Endothelial cell of hepatic sinusoid (primary cell): ENCODE results near the gene HDDC2.

Experiments used
- in situ Hi-C: cut with HindIII; loops from 2 replicates; pipeline ENCODE4 v1.10.0; 2017; ENCODE audit warnings: low sequenced_read_pairs

The HDDC2 gene

DNA sequence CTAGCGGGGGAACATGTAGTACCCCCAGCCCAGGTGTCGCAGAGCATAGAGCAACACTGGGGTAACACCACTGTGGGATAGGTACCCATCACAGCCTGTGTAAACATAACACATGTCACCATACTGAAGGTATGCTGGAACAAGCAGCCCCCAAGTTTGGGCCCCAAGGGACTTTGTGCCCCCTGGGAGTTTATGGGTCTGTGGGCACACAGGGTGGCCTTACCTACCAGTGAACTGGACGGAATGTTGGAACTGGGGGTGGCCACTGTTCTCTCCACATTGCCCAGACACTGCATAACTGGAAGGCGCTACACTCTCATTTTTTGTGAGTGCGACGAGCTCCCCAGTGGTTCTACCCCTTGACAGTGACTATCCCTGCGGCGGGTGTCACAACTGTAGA lies 28.5 kb downstream of the HDDC2 start:
- in situ Hi-C loops, result no loop called here

DNA sequence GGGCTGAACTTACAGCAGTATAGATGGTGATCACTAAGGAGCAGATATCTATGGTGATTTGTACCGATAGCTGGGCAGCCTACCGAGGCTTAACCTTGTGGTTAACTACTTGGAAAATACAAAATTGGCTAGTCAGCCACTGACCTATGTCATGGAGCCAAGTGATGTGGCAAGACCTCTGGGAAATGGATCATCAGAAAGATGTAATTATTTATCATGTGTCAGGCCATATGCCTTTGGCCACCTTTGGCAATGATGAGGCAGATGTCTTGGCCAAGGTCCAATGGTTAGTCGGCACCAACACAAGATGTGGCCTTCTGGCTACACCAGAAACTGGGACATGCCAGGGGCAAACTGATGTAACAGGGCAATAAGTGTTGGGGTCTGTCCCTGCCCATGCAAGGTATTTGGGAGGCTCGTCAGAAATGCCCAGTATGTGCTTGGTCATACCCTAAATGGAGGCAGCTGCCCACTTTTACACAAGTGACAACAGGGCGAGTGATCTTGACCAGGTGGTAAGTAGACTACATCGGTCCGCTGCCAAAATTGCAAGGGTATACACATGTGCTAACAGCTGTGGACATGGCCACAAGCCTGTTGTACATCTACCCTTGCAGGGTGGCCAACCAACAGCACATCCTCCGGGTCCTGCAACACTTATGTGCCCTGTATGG lies 30.1 kb downstream of the HDDC2 start:
- in situ Hi-C loops, result no loop called here

DNA sequence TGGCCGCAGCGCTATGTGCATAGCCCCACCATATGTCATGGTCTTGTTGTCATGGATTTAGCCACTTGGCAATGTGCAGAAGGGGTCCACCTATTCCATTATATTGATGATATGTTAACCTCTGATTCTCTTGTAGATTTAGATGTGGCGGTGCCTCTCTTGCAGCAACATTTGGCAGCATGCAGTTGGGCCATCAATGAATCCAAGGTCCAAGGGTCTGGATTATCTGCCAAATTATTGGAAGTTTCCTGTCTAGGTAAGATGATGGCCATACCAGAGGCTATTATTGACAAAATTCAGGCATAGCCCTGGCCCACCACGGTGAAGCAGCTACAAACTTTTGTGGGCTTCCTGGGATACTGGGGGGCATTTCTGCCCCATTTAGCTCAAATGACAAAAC lies 31.4 kb downstream of the HDDC2 start:
- in situ Hi-C loops, result no loop called here

DNA sequence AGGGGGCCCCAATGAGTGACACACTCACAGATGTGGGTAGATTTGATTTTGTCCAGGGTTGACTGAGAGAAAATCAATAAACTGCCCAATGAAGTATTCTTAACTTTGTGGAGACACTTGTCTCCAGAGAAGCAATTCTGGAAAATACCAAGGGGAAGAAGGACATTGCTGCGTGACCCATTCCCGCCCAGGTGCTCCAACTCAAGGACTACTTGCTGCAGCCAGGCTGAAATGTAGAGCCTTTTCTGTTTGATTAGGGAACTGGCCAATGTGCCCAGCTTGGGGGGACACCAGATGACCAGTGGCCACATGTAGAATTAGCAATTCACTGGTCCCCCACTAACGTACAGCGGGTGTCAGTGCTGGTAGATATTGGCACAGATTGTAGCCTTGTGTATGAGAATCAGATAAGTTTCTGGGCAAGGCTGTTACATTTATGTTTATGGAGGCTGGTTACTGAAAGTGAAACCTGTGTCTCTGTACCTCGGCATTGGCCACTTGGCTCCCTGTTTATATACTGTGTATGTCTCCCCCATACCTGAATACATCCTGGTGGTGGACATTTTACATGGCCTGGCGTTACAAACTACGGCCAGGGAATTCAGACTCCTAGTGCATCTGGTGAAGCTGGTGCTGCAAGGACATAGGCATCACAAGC lies 32.3 kb downstream of the HDDC2 start:
- in situ Hi-C loops, result no loop called here

DNA sequence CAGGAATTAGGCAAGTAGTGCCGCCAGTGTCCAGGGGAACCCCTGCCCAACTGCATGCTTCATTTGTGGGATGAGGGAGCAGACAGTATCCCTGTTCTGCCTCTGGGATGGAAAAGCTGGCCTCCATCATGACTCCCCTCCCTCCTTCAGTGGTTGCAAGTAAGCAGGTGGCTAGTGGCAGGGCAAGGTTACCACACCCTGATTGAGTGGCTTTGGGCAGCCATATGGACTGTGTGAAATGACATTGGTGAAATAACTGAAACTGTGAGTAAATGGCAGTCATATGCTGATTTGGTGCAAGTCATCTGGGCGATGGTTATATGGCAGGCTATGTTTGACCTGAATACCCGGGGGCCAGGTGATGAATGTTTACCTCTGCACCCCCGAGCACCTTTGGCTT lies 33.0 kb downstream of the HDDC2 start:
- in situ Hi-C loops, result no loop called here

DNA sequence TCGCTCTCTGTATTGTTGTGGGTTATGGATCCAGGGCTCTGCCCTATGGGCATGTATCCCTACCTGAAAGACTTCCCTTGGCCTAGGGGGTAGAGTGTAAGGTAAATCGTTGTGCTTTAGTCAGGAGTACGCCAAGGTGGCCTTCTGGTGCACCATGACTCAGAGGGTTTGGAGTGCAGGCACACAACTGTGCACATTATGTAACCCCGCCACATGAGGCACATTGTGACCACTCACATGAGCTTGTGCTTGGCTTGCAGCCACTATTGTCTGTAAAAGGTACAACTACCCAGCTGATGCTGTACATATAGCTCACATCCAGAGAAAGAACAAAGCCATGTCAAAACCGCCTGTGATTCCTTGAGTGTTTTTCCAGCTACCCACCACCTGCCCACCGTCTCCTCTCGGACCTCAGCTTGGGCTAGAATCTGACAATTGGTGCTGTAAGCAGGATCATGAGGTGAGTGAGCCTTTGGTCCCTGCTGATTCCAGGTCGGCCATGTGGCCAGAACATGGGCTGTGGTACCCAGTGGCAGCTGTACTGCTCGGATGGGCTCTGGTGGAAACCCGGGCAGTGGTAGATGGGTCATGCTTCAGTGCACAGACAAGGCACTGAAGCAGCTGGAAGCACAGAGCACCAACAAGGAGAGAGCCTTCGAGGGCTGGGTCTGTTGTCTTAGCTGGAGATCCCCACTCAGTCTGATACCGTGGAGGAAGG lies 33.8 kb downstream of the HDDC2 start:
- in situ Hi-C loops, result no loop called here

DNA sequence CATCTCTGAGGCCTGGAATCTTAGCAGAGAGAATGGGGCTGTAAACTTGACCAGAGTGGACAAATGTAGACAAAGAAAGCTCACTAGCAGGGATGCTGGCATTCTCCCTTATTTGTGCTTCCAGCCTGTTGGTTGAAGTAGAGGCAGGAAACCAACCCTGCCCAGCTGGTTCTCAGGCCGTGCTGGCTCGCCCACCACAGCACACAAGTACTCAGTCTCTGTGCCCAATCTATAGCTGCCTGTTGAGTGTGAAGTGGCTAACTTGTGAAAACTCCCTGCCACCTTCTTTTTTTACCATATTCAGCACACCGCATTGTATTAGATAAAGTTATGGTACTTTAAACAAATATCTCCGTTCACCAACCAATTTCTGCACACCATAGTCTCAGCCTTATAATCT lies 37.3 kb downstream of the HDDC2 start:
- in situ Hi-C loops, result no loop called here

DNA sequence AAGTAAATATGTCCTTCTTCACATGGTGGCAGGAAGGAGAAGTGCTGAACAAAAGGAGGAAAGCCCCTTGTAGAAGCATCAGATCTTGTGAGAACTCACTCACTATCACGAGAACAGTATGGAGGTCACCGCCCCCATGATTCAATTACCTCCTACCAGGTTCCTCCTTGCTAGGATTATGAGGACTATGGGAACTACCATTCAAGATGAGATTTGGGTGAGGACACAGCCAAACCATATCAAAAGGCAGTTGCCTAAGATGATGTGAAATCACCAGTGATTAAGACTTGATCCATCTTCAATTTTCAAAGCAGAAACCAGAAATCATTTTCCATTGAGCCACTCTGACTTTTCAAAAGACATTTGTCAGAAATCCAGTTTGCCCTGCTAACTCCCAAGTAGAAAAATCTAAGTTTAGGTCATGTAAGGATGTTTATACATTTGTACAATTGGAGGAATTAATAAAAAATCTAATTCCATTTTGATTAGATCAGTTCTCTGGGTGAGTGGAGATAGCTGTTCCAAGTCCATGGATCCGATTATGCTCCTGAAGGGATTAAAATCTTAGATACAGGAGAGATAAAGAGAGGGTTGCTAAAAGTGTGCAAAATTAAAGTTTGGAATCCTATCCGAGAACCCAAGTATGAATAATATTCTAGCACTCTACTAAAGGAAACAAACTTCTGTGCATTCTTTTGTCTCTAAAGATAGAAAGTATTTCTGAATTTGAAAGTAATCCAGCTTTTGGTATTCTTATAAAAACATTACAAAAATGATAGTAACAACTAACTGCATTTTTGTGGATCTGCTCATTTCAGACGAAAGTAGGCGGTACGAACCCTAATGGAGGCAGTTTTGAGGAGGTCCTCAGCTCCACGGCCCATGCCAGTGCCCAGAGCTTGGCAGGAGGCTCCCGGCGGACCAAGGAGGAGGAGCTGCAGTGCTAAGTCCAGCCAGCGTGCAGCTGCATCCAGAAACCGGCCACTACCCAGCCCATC lies 39.5 kb downstream of the HDDC2 start:
- in situ Hi-C loops, result no loop called here

DNA sequence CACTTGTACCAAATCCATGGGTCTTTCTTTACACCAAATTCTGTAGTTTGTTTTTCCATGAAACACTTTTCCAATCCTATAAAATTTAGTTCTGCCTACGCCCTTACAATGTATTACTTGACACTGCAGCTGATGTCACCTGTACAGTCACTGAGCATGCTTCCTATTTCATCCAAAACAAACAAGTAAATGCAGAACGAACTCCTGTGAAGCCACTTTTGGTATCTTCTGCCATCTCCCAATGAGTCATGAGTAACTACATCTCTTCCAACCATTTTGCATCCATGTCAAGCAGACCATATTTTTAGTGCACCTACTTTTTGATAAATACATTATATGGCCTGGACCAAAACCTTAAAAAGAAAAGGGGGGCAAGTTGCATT lies 42.4 kb downstream of the HDDC2 start:
- in situ Hi-C loops, result no loop called here

DNA sequence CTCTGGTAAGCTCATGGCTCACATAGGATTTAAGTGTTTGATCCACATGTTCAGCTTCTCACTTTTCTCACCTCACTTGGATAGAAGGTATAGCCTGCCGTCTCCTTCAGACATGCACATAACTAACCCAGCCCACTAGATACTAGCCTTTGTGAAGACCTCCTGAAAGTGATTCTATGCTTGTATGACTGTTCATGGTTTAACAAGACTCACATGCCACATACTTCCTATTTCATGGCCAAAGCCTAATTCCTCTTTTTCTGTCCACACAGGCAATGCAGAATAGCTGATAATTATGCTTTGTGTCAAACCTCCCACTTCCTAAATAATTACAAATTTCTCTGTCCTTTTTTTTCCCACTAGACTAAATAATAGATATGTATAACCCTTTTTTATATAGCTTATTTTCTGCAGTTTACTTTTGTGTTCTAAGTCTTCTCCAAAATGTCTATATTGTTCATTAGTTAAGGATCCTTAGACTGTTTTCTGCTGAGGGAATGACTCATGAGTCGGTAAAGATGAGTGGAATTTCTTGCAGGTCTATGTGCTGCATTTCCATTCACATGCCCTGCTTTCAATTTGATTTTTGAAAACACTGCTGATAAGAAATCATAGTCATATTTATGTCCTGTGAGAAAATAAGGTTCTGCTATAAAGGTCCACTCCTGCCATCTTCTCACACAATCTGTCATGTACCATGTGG lies 43.0 kb downstream of the HDDC2 start:
- in situ Hi-C loops, result no loop called here

DNA sequence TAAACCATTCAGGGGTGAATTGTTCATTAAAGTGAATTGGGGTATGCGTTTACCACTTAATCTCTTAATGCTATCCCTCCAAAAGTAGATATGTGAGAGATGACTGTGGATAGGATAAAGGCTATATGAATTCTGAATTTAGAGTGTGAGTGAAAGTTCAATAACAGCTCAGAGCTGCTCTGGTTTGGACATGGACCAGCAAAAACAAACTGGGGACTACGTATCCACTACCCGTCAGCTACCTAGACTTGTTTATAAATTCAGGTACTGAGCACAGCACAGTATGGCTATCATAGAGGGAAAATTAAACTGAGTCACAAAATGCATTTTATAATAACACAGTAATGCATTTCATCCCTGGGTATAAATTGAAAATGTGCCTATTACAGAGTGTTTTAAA lies 44.4 kb downstream of the HDDC2 start:
- in situ Hi-C loops, result no loop called here

DNA sequence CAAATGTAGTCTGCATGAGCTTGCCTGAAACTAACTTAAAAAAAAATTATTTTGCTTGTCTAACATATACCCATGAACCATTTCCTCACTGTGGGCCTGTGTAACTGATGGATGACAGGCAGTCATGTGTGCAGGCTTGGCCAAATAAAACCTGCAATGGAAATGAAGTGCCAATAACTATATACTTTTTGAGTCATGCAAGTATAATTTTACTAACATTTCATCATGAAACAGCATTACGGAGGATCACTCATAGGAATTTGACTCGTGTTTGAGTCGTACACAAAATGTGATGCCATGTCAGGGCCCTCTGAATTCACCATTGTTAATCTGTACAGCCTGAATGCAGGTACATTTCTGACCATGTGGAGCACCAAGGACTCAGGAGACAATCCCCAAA lies 46.6 kb downstream of the HDDC2 start:
- in situ Hi-C loops, result no loop called here

DNA sequence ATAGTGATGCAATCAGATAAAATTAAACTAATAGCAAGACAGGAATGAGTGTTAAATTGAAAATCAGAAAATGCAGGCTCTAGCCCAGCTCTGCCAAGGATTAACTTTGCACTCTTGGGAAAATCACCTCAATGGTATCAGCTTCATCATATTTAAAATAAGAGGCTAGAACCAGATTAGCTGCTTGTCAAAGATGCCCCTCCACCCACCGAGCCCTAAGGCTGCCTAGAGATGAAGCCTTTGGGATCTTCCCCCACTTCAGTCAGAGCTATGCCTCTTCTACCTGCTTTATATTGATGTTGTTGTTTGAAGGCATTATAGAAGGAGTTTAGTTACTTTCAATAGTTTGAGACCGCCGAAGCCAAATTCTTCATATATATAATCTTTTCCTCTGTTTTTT lies 47.4 kb downstream of the HDDC2 start:
- in situ Hi-C loops, result no loop called here

DNA sequence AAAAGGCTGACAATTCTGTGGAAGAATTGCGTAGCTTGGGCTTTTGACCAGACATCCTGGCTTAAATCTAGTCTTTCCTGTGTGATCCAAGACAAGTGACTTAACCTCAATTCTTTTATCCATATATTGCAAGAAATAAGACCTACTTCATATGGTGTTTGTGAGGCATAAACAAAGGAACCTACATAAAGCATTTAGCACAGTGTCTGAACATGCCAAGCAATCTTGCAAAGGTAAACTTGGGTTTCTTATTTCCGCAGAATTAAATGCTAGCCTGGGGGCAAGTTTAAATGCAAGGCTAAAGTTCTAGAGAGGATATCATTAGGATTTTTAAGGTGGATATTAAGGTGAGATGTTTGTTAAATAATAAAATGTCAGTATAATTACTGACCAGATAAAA lies 47.9 kb downstream of the HDDC2 start:
- in situ Hi-C loops, result no loop called here

DNA sequence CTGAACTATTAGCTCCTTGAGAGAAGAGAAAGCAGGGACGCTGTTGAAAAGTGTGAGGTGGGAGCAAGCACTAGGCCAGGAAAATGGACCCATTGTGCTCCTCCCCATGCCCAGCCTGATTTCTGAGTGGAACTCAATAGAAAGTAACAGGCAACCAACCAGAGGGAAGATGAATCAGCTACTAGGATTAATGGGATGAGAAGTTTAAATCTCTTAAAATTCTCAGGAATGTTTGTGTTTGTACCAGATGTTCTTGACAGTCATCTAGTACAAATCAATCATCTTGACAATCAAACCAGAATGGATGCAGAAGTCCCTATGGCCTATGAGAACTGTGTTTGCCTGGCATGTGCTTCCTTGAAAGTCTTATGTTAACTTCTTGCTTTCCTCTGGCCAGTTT lies 48.9 kb downstream of the HDDC2 start:
- in situ Hi-C loops, result no loop called here

DNA sequence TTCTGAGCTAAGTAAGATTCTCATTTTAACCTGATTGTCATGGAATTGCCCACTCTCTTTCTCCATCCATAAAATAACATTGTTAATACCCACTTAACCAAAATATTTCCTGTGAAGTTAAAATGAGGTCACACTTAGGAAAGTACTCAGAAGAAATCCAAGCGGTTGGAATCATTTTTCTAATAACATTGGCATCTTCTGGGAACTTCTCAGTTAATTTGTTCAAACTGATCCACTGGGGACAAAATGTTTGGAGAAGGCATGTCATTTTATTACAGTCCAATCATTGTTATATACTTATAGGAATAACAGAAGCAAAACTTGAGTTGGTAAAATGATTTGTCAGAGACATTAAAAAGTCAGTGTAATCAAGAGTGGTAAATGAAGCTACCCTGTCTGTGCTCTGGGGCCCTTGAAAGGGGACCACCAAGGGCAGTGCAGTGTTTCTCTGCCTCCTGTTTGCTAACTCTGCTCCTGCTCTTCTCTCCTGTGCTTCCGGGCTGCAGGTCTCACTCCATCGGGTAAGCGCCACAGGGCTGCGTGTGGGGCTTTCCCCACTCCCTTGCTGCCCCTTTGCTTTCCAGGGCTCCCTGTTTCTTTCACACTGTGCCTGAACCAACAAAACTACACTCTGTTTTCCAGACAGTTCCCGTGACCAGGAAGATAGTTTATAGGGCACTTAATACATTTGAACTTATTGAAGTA lies 50.1 kb downstream of the HDDC2 start:
- in situ Hi-C loops, result no loop called here

DNA sequence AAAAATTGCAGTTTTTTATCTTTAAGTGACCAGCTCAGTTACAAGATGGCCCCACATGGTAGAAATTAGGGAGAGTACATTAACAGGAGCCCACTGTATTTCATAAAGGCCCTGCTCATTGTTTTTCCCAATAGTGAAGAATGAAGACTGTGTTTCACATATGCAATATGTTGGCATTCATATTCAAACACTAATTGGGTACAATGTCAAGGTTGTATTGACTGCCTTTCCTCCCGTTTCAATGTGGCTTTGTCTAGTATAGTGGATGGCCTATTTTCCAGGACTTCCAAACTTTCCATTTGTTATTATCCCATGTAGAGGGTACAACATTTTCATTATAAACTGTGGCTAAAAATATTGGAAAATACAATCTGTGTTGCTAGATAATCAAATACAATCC lies 51.3 kb downstream of the HDDC2 start:
- in situ Hi-C loops, result no loop called here

DNA sequence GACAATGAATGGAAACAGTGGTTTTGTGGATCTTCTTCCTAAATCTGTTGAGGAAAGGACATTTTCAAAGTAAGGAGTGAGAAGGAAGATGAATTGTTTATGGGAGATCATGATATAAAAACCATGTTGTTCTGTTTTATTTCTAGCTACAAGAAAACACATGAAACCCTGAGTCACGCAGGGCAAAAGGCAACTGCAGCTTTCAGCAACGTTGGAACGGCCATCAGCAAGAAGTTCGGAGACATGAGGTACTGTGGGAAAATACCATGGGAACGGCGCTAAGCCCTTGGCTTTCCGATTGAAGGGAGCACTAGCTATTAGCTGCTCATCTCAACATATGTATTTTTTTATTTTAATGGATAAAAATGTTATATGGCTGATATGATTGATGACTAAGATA lies 53.6 kb downstream of the HDDC2 start:
- in situ Hi-C loops, result no loop called here

DNA sequence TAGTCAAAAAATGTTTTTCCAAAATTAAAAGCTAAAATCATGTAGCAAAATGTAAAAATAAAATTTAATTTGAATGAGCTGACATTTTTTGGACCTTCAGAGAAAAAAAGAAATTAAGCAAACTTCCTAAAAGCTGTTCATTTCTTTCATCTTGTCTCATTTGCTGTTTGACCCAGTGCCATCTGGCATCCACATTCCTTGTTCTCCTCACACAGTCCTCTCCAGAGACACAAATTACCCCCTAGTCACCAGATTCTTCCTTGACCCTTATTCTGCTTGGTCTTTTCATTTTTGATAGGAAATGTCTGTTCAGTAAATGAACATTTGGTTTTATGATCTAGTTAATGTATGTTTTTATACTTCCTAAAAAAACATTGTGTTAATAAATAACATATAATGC lies 55.2 kb downstream of the HDDC2 start:
- in situ Hi-C loops, result no loop called here
